GM21515 (cell line): ENCODE results near the gene IFNK.

Source experiments
- ATAC-seq: cut with Tn5 transposase; IDR thresholded peaks from one replicate; pipeline ENCODE4 v1.9.1; 2021; ENCODE audit not compliant: unreplicated experiment

IFNK gene

DNA sequence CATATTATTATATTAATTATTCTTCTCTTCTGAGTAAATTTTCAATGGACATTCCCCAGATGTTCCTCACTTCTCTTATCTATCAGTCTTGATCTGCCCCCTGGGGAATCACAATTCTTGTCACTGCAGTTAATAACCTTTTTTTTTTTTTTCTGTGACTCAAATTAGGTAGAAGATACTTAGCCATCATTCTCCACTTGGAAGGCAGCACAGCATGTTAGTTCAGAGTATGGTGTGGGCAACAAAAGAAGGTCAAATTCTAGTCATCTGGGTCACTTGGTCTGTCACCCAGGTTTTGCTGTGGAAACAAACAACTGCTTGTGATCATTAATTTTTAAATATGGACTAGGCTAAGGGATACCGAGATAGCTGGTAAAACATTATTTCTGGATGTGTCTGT, 13.7 kb downstream of the IFNK start:
- ATAC-seq: no peak

DNA sequence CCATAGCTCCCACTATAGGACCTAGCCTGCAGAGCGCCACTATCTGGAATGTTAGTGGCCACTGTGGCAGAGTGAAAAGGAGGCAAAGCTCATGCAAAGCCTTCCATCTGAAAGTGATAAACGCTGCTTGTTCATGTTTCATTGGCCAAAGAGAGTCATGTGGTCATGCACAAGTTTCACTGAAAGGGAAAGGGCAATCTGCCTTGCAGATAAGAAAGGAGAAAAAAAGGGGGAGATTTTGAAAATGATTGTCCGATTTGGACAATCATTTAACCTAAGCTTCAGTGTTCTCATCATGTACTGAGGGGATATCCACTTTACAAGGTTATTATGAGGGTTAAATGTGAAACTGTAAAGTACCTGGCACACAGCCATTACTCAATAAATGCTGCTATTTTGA, 14.6 kb downstream of the IFNK start:
- ATAC-seq: no peak

DNA sequence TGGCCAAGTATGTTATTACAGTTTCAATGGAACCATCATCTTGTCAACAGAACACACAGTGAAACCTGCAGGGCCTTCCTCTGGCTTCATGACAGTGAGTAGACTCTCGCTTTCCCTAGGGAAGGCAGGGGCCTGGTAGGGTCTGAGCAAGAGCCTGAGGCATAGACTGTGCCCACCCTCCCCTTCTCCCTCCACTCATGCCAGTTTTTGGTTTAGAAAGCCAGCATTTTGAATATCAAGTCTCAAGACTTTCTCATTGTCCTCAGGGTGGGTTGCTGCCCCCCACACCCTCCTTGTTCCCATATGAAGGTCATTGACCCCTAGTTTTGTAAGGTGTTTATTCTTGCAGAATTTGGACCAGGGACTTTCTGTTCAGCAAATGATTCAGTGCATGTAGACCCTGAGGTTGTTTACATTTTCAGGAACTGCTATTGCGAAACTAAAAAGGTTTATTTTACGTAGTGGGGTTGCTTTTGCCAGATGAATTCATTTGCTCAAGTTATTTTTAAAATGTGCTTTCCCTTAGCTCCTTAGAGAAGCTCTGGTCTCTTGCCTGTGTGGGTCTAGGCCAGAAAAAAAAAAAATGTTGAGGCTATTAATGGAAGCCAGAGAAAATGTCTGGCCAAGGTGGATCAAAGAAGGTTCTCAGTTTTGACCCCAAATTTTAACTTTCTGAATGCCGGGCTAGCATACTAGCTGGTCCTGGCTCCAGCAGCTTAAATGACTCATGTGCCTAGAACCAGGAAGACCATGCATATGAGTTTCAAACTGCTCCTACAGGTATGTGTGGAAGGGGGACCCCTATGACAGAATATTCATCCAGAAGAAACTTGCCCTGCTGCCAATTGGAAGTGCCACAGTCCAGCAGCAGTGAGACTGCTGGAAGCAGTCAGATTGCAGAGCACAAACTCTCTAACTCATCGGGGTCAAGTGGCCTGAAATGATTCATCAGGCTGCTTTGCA, 15.7 kb downstream of the IFNK start:
- peak; percentile 44 for ATAC-seq

DNA sequence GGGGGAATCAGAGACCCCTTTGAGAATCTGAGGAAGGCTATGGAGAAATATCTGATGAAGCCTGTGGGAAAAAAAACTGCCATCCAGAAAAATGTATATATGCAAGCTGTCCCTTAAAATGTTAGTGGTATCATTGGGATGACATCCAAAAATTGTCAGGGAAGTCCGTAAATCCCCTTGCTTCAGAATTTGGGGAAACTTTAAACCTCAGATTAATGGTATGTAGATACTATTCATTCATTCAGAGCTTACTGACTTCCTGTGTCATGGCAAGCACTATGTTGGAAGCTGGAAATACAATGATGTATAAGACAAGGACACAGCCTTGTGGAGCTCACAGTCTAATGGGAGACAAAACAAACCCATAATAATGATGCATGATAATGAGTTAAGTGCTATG, 16.4 kb downstream of the IFNK start:
- ATAC-seq: no peak

DNA sequence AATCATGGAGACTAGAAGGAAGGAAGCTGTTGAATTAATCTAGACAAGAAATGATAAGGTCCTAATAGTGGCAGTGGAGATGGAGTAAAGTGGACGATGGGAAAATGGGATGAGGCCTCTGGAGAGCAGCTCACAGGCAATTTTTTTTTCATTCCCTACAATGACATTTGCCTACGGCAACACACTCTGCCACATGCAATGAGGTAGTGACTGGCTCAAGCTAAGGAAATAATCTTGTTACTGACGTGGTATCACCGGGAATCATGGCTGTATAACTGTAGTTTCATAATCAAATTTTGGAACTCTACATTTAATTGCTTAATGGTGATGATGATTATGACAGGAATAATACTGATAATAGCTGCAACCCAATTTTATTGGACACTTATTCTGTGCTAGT, 17.6 kb downstream of the IFNK start:
- ATAC-seq: no peak

DNA sequence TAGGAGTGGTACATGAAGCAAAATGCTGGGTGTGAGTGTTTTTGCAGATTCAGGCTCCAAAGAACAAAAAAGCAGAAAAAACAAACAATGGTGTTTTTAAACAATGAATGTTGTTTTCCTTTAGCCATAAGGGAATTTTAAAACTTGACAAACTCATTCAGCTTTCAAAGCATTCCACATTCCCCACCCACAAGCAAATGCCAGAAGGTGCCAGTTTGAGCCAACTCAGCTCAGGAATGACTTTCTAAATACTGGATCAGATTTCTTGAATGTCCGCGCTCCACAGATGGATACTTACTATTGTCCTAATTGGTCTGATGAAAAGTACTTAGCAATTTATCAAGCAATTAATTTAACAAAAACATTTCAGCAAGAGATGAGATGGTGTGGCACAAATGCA, 18.4 kb downstream of the IFNK start:
- no peak for ATAC-seq

DNA sequence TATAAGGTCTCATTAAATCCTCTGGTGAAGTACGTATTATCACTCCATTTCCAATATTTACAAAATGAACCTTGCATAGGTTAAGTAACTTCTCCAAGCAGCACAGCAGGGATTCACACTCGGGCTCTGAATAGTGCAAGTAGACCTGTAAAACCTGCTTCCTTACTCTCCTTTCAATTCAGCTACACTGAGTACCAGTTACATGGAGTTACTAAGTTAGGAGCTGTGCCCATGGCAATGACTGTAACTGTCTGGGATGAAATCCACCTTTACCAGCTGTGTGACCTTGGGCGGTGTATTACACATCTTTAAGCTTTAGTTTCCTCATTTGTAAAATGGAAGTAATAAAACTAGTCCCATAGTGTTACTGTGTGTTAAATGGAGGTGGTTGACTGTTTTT, 21.4 kb downstream of the IFNK start:
- no peak for ATAC-seq

DNA sequence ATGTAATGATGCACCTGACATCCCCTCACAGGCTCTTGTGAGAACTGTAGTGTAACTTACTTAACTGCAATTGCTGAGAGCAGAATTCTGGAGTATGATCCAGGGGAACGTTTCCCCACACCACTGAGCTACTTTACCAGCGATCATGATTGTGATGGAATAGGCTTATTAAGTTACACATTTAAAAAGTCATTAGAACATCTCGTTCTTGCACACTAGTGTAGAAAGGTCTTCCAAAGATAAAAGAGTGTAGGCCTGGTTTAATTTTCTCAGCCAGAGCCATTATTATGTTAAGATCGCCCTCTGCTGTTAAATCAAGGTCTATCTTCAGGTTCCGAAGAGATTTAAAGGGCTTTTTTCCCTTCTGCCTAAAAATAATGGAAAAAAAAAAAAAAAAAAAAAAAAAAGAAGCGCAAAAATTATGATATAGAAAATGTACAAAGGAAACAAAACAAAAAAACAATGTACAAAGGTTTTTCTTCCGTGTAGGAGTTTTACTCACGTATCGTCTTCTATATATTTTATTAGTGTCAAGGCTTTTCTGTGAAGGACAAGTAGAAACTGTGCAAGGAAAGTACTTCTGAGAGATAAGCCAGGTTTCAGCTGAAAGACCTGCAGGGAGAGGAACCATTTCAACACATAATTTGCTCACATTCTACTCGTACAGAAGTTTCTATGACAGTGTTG, 24.1 kb downstream of the IFNK start:
- ATAC-seq: no peak

DNA sequence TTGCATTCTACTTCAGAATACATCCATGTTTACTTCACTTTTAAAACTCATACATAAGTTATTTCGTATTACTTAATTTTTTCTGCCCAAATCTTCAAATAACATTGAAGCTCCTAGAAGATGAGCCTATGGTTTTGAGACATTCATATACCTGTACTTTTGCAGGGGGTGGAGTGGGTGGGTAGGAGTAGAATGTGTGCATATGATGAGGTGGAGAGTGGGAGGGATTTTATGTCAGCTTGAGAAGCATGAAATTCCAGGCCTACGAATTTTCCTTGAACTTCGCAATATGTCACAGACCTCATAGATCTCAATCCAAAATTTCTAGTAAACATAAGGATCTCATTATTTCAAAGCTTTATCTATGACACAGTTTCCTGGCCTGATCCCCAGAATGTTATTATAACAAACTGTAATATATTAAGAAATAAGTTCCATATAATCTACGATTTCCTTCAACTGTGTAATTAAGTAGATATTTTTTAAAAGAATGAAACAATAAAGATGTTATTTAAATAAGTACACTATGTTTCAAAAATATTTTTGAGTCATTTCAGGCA, 25.2 kb downstream of the IFNK start:
- ATAC-seq: no peak

DNA sequence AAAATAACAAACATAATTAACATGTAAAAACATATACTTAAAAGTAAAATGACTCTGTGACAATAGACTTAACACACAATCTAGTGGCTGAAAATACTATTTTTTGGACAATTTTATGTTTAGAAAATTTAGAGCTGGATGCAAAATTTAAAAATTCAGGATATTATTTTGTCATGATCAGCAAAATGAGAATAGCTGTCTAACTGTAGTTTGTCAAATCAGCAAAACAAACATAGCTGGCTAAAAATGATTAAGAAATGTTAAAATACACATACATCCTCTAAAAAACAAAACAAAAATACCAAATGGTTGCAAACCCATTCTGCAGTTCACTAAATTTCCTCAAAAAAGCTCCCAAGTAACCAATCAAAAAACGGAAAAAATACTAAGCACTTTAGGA, 30.6 kb downstream of the IFNK start:
- no peak for ATAC-seq

DNA sequence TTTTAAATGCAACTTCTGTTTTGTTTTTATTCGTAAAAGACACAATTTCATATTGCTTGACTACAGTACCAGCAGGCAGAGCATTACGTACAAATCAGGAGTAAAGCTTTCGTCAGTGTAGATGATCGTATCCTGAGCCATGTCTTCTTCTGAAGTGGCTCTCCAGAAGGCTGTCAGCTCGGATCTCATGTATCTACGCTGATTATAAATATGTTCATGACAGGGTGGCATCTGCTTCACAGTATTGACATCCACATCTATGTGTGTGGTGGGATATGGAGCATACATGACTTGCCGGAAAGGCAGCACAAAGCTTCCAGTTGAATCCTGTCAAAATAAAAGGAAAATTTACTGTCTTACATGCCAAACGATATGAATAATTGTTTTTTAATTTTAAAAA, 32.4 kb downstream of the IFNK start:
- no peak for ATAC-seq

DNA sequence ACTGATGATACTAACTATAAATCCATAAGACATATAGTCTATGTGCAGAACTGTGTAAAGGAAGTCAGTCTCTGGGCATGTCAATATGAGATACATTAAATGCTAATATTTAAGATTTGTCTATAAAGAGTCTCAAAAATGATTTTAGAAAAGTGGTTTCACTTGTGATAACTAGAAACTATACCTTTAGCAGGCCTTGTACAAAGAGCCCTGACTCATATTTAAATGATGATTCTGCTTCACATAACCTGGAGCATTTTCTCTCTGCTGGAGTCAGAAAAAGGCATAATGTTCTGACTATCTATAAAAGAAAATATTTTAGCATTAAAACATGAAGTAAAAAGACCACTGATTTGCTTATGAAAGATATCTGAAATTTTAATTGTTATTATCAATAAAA, 34.2 kb downstream of the IFNK start:
- ATAC-seq: no peak

DNA sequence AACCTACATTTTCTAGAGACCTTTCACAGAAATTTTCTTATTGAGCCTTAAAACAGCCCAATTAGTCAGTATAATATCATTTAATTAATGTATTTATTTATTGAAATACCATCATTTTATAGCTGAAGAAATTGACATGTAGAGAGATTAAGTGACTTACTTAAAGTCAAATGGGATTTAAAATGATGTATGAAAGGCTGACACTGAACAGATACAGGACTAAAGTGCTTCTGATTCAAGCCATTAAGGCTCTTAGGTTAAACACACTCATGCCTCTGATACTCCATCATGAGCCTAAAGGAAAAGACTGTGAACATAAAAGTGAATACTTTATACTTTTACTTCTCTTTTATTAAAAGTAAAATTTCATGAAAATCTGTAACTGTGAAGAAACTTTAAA, 36.4 kb downstream of the IFNK start:
- ATAC-seq: no peak

DNA sequence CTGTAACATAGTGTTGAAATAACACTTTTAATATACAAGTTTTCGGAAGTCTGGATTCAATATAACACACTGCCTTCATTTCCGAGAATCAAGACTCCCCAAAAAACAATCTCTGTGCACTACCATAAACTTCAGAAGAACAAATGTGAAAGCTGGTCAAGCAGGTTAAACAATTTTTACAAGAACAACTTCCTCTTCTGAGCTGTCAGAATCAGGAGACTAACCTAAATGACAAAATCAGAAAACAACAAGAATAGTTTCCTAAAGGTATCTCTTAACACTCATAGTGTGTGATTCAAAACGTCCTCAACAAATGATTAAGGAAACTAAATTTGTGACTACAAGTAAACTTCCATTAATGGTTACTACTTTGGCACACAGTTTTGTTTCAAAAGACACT, 37.6 kb downstream of the IFNK start:
- no peak for ATAC-seq

DNA sequence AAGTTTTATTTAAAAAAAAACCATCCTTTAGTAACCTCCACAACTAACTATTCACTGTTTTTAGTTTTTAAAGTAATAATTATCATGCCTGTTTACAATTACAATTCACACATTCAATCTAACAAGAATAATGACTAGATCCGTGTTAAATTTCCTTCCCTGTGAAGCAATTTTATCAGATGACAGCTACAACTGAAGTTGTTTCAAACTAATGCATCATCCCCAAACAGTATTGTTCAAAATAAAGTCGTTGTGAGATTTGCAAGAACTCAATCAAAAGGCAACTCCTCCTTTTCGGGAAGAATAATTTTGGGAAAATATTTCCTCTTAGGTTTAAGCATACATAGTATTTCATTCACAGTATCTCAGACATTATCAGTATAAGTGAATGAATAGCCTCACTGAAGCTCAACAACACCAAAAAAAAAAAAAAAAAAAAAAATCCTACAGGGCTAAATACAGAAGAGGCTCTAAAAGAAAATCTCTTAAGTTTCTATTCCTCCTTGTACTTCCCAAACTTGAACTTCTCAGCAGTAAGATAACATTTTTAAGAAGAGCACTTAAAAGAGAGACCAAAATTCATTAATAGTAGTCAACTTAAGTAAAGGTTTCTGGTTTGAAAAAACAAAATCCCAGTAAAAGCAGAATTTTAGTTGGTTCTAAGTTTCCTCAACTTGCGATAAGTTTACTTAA, 39.8 kb downstream of the IFNK start:
- no peak for ATAC-seq

DNA sequence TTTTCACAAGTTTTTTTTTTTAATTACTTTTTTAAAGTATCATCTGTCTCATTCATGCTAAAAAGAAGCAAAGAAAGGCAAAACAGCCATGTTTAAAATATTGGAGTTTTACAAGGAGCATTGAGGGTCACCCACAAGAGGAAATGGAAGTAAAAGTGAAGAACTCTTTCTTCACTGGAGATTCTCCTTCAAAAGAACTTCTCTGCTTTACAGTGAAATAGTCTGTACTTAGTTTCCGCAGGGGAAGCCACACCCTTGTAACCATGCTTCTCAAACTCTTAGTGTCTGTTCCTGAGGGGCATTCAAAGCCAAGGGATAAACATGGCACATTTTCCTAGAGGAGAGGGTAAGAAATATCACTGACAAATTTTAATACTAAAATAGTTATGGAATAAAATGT, 40.6 kb downstream of the IFNK start:
- peak; percentile 42 for ATAC-seq

DNA sequence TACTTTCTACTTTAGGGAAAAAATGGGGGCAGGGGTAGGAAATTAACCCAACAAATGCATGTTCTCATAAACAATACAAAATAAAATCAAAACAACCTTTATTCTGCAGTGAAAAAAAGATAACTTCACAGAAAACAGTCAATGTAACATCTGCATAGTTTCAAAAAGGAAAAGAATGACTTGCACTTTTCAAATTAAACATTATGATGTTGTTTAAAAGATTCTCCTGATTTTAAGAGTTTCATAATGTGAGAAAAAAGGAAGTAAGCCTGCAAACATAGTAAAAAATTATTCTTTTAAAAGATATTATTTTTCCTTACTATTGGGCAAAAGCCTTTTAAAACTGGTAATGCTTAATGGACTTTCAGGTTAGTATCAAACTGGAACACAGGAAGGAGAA, 41.6 kb downstream of the IFNK start:
- no peak for ATAC-seq

DNA sequence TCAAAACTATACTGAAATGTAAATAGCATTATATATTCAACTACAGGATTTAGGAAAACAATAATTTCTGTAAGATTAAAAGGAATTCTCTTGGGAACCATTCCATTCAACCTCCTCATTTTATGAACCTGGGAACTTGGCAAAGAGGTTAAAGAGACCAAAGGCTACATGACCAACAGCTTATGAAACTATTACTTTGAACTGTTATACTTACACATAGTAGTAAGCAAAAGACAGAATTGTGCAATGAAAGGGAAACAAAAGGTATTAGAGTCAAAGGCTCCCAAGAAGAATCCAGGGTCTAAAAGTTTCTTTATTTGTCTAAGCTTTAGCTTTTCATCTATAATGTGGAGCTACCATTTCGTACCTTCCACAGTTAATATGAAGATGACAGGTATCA, 42.0 kb downstream of the IFNK start:
- ATAC-seq: no peak

DNA sequence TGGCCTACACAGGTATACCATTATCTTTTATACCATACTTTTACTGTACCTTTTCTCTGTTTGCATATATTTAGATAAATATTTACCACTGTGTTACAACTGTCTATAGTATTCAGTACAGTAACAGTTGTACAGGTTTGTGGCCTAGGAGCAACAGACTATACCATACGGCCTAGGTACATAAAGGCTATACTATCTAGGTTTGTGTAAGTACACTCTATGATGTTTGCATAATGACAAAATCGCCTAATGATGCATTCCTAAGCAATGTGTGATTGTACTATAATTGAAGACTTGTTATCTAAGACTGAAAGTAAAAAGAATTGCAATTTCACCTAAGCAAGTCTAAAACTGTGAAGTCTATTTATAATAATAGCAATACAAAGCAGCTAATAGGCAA, 45.3 kb downstream of the IFNK start:
- no peak for ATAC-seq

DNA sequence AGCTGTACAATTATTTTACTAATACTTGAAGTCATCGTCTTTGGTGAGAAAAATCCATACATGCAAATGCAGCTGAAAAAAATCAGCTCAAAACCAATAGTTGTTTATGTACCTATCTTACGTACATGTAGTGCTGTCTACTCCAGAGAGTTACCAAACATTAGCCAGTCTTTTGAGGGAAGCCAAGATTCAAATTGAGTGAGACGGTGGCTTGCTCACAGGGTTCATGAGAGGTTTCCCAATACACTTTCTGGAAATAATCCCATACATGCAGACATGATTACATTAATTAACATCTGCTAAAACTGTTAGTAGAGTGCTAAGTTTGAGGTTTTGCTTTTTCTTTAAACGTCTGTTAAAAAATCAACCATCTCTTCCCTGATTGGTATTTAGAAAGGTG, 46.9 kb downstream of the IFNK start:
- no peak for ATAC-seq

DNA sequence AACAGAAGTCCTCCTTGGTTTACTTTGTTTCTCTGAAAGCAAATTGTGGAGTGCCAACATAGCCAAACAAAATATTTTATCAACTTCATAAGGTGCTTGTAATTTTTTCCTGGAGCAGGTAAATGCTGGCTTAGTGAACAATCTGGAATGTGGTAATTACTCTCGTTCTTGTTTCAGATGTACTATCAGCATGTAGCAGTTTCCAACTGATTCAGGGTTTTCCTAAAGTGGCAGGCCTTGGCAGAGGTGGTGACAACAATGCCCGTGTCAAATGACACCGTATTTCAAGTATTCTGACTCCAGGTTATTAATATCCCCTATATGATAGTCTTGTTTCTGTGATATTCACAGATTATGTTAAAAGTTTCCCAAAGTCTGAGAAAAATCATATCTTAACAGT, 48.0 kb downstream of the IFNK start:
- ATAC-seq: no peak

DNA sequence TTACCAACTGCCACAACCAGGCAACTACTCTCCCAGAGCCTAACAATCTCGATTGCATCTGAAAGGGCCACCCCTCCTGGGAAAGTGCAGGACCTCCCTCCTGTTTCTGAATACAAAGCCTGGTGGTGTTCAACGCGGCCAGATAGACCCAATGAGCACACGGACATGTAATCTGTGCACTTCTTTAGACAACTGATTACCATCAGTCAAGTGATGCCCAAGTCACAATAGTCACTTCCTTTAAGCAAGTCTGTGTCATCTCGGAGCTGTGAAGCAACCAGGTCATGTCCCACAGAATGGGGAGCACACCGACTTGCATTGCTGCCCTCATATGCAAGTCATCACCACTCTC, 48.5 kb downstream of the IFNK start:
- peak; percentile 38 for ATAC-seq
